ENCODE measurements around the gene LSM4. TPM values are rescaled to one million over a fixed set of nuclear protein-coding genes. Genes with fewer than 3 reads are reported as not detected.

Gene LSM4
- total RNA-seq, 1 experiment from 2014 or later, result 750 TPM

- DNase-seq (ENCODE audit: low spot score), result no peak
Measured at GRCh38 chr19:18311502-18312091, 11.3 kb downstream of the LSM4 start.

- DNase-seq (ENCODE audit: low spot score), result no peak
Measured at GRCh38 chr19:18310966-18311365, 11.9 kb downstream of the LSM4 start.

GRCh38 chr19:18310118-18310909 is 12.6 kb downstream of the LSM4 start:
- no peak for DNase-seq (ENCODE audit: low spot score)

GRCh38 chr19:18309525-18310064 is 13.3 kb downstream of the LSM4 start:
- DNase-seq (ENCODE audit: low spot score), result no peak

GRCh38 chr19:18308948-18309325 is 13.9 kb downstream of the LSM4 start:
- no peak for DNase-seq (ENCODE audit: low spot score)

- no peak for DNase-seq (ENCODE audit: low spot score)
Measured at GRCh38 chr19:18308051-18308947, 14.6 kb downstream of the LSM4 start.

GRCh38 chr19:18307271-18307681 is 15.6 kb downstream of the LSM4 start:
- no peak for DNase-seq (ENCODE audit: low spot score)

GRCh38 chr19:18306888-18307260 is 16.0 kb downstream of the LSM4 start:
- DNase-seq (ENCODE audit: low spot score), result no peak

GRCh38 chr19:18306209-18306887 is 16.5 kb downstream of the LSM4 start:
- no peak for DNase-seq (ENCODE audit: low spot score)

- DNase-seq (ENCODE audit: low spot score), result peak; percentile 60
Measured at GRCh38 chr19:18304458-18305310, 18.2 kb downstream of the LSM4 start.

- peak; percentile 12 for DNase-seq (ENCODE audit: low spot score)
Measured at GRCh38 chr19:18304208-18304457, 18.7 kb downstream of the LSM4 start.

GRCh38 chr19:18301718-18302111 is 21.2 kb downstream of the LSM4 start:
- DNase-seq (ENCODE audit: low spot score), result no peak

GRCh38 chr19:18300930-18301717 is 21.8 kb downstream of the LSM4 start:
- DNase-seq (ENCODE audit: low spot score), result peak; percentile 39

GRCh38 chr19:18299654-18300053 is 23.2 kb downstream of the LSM4 start:
- DNase-seq (ENCODE audit: low spot score), result no peak

GRCh38 chr19:18298601-18299000 is 24.3 kb downstream of the LSM4 start:
- DNase-seq (ENCODE audit: low spot score), result no peak

- no peak for DNase-seq (ENCODE audit: low spot score)
Measured at GRCh38 chr19:18297308-18297707, 25.6 kb downstream of the LSM4 start.

- no peak for DNase-seq (ENCODE audit: low spot score)
Measured at GRCh38 chr19:18295034-18295451, 27.8 kb downstream of the LSM4 start.

- peak; percentile 34 for DNase-seq (ENCODE audit: low spot score)
Measured at GRCh38 chr19:18294467-18294864, 28.4 kb downstream of the LSM4 start.

- no peak for DNase-seq (ENCODE audit: low spot score)
Measured at GRCh38 chr19:18293642-18294466, 29.0 kb downstream of the LSM4 start.

All from HT-29 (cell line).